C4-2B (cell line): ENCODE measurements around the gene CPNE1.
A peak's percentile ranks its signal among the peaks of the same experiment; 100 is the strongest.

Experiments used
- ZFX ChIP-seq: fragments of 450-650 bp; IDR thresholded peaks from 2 replicates; pipeline ENCODE4 v1.6.1; 2017
- TF ChIP-seq, protein P1 (sequence below): fragments of 450-650 bp; conservative IDR thresholded peaks from 2 replicates; pipeline ENCODE4 v1.5.1; 2017; ENCODE audit warnings: mild to moderate bottlenecking

DNA sequence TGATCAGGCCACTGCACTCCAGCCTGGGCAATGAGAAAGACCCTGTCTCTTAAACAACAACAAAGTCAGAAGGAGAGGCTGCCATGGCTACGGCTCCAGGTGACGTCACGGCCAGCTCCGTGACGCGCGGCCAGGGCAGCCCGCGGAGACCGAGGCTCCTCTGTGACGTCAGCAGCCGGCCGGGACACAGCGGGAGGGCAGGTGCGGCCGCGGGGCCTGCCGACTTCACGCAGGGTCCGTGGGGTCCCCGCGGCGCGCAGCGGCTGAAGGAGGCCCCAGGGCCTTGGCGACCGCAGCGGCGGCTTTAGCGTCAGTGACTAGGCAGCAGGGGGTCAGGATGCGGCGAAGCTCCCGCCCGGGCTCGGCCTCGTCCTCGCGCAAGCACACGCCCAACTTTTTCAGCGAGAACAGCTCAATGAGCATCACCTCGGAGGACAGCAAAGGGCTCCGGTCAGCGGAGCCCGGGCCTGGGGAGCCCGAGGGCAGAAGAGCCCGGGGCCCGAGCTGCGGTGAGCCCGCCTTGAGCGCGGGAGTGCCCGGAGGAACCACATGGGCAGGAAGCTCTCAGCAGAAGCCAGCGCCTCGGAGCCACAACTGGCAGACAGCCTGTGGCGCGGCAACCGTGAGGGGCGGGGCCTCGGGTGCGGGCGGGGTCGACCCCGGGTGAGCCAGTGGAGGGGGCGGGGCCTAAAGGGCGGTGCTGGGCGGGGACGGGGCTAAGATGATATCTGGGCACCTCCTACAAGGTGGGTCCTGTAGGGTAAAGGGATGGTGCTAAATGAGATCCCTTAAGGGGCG, 48.8 kb downstream of the CPNE1 start, which contains the start of gene SPAG4:
- TF ChIP-seq, protein P1, sequence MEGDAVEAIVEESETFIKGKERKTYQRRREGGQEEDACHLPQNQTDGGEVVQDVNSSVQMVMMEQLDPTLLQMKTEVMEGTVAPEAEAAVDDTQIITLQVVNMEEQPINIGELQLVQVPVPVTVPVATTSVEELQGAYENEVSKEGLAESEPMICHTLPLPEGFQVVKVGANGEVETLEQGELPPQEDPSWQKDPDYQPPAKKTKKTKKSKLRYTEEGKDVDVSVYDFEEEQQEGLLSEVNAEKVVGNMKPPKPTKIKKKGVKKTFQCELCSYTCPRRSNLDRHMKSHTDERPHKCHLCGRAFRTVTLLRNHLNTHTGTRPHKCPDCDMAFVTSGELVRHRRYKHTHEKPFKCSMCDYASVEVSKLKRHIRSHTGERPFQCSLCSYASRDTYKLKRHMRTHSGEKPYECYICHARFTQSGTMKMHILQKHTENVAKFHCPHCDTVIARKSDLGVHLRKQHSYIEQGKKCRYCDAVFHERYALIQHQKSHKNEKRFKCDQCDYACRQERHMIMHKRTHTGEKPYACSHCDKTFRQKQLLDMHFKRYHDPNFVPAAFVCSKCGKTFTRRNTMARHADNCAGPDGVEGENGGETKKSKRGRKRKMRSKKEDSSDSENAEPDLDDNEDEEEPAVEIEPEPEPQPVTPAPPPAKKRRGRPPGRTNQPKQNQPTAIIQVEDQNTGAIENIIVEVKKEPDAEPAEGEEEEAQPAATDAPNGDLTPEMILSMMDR, result no peak
- peak; percentile 76; the same call in 1 of the 2 replicates for TF ChIP-seq ZFX
